HG02970 (cell line): ENCODE results near the gene ITSN1.
A peak's percentile ranks its signal among the peaks of the same experiment; 100 is the strongest.
"Not testable (repeated sequence)": the region's sequence is repeated elsewhere in the genome, so short reads cannot be mapped to it uniquely, and the experiment has no call there.

ENCODE experiments used
- ATAC-seq: cut with Tn5 transposase; IDR thresholded peaks from one replicate; pipeline ENCODE4 v1.9.1; 2021; ENCODE audit warnings: mild to moderate bottlenecking, moderate library complexity, moderate number of reproducible peaks; ENCODE audit not compliant: unreplicated experiment, low FRiP score

Gene ITSN1

DNA sequence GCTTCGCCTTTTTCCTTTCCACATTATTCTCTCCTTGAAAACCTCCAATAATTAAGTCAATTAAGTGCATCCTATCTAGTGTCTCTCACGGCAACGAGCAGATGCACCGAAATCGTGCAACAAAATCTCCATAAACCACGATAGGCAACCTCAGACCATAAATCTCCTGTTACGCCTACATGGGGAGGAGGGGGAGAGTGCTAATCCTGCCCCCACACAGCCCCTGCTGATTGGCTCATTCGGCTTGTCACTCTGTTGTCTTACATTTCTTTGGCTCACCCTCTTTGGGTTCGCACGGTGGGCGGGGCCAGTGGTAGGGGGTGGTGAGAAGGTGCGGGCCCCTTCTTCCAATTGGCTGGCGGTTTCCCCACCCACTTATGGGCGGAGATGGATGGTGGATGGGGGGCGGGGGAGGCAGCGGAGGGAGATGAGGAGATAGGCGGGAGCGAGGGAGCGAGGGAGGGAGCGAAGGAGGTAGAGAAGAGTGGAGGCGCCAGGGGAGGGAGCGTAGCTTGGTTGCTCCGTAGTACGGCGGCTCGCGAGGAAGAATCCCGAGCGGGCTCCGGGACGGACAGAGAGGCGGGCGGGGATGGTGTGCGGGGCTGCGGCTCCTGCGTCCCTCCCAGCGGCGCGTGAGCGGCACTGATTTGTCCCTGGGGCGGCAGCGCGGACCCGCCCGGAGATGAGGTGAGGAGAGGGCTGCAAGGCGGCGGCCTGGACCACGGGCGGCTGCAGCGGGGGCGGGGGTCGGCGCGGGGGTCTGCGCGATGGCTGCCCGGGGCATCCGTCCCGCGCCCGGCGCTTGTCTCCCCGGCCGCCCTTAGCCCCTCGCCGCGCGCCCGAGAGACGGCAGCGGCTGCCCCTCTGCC lies at the start of gene ITSN1:
ITSN1 (plus strand) TSS at position 475 of the 869 bp plus-strand sequence. CDS start 76,328 bp downstream, outside the sequence.
- ATAC-seq = peak; percentile 75

DNA sequence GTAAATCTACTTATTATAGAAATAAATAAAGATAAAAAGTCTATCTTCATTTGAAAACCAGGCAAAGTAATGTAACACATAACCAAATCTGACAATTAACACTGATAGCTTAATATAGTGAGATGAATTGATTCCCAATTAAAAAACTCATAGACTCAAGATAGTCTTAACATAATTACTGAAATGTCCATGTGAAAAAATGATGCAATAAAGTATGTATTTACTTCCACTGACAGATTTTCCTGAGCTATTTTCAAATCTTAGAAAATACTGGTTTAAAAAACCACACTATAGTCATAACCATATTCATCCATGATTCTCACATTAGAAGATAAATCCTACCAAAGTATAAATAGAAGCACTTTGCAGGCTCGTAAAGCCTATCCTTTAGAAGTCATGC lies 44.2 kb upstream of the ITSN1 start:
- no peak for ATAC-seq

DNA sequence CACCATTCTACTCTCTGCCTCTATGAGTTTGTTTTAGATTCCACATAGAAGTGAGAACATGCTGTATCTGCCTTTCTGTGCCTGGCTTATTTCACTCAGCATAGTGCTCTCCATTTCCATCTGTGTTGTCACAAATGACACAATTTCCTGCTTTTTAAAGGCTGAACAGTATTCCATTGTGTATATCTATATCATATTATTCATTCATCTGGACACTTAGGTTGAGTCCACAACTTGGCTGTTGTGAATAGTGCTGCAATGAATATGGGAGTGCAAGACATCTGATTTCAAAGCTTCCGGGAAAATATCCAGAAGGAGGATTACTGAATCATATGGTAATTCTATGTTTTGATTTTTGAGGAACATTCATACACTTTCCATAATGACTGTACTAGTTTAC lies 33.7 kb upstream of the ITSN1 start:
- no peak for ATAC-seq

- ATAC-seq = no peak
Observed at GRCh38 chr21:33611006-33611744, 31.1 kb upstream of the ITSN1 start.

GRCh38 chr21:33617565-33617964 lies 24.7 kb upstream of the ITSN1 start:
- not testable (repeated sequence) for ATAC-seq

DNA sequence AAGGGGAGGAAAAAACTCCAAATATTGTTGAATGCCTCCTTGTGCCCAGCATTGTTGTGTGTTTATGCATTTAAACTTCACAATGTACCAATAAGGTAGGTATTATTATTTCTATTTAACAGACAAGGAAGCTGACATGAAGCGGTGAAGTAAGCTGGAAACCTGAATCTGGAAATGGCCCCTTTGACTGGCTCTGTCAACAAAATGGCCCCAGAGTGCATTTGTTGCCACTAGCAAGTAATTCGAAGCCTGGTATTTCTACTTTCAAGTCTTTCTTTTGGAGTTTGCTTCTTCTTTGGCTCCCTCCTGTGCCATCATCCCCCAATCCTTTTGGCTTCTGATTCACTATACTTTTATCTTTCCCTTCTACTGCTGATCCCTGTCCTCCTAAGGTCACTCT lies 23.9 kb upstream of the ITSN1 start:
- no peak for ATAC-seq

DNA sequence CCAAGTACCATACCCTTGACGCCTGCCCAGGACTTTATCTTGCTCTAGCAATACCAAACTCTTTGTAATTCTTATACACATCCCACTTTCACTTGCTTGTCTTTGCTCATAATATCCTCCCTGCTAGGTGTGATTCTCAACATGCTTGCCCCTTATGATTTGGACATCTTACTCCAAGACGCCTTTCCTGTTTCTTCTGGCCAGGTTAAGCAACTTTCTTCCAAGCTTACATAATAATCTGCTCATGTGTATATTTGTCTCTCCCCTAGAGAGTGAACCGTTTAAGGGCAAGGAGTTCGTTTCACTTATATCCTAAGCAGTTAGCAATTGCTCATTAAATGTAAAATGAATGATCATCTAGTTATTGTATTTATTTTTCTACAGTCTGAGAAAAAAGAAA lies 22.6 kb upstream of the ITSN1 start:
- no peak for ATAC-seq

DNA sequence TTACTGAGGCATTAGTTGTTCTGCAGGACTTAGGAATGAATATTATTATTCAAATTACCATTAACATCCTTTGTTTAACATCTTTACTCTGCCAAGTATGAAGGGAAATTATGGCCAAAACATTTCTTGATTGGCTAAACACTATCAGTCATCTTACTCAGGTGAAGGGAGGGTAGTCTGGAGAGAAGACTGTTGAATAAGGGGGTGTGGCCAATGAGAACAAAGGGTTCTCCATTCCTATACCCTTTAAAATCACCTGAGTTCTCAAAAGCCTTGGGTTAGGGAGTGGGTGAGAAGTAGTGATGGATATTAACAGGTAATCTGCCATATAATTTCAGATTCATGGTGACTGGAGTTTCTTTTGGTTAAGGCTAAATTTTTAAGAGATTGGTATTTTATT lies 20.0 kb upstream of the ITSN1 start:
- no peak for ATAC-seq

- not testable (repeated sequence) for ATAC-seq
Observed at GRCh38 chr21:33626151-33626550, 16.1 kb upstream of the ITSN1 start.

DNA sequence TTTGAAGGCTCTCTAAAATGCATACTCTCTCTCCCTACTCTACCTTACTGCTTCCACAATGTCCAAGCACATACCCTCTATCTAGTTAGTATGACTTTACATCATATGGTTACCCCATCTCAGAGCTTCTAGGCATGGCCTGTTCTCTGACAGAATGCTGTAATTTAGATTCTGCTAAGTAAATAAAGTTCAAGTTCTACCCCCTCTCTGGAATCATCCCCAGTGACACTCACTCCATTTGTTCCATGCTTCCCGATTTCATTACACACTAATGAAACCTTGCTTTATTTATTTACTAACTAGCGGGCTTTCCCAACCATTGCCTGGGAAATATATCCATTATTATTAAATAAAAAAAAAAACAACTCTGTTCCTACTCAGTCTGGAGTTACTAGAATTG lies 8.0 kb upstream of the ITSN1 start:
- no peak for ATAC-seq

DNA sequence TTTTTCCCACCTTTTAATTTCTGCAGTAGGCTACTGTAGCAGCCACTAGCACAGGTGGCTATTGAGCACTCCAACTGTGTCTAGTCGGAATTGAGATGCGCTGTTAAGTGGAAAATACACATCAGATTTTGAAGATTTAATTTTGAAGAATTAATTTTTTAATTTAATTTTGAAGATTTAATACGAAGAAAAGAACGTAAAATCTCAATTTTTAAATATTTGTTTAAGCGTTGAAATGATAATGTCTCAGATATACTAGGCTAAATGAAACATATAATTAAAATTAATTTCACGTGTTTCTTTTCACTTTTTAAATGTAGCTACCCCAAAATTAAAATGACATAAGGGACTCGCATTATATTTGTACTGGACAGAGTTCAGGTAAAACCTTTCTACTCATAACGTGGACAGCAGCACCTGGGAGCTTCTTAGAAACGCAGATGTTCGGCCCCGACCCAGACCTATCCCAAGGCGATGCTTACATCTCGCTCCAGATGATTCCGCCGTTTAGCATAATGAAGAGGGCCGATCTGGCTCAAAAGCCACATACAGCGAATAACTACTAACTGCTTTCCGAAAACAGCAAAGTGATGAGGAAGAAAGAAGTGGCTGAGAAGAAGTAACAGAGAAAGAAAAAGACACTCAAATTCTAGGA lies 1.5 kb upstream of the ITSN1 start:
- no peak for ATAC-seq

- ATAC-seq = peak; percentile 87
Observed at GRCh38 chr21:33641352-33642026, 812 bp upstream of the ITSN1 start, which contains the start of gene CRYZL1. Gene CRYZL1 (minus strand): TSS chr21:33641741. CDS start chr21:33631551, 10,190 bp downstream.

GRCh38 chr21:33642896-33643657 lies 776 bp downstream of the ITSN1 start:
- no peak for ATAC-seq

DNA sequence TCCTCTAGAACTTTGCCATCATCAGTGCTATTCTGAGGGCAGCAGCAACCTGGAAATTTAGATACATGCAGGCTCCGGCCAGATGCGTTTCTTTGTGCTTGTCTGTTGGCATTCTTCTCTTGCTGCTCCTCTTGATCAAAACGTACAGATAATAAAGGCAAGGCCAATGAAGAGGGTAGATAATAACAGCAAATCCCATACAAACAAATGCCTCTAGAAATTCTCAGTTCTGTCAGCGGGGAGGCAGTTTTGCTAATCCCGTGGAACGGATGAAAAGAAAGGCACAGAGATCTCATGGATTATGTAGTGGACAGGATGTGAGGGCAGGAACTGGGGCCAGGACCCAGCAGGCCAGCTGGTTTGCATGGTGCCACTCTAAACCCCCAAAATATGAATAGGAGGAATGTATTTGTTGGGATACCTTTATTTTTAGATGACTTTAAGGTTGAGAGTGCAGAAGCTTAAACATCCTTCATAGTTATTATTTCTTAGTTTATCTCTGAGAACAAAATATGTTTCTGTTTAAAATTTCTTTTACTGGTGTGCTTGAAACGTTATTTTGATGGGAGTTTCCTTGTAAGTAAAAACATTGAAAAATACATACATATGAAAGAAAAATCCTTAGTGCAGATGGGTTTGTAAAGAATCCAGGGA lies 1.5 kb downstream of the ITSN1 start:
- no peak for ATAC-seq

GRCh38 chr21:33644383-33645074 lies 2.2 kb downstream of the ITSN1 start:
- no peak for ATAC-seq

DNA sequence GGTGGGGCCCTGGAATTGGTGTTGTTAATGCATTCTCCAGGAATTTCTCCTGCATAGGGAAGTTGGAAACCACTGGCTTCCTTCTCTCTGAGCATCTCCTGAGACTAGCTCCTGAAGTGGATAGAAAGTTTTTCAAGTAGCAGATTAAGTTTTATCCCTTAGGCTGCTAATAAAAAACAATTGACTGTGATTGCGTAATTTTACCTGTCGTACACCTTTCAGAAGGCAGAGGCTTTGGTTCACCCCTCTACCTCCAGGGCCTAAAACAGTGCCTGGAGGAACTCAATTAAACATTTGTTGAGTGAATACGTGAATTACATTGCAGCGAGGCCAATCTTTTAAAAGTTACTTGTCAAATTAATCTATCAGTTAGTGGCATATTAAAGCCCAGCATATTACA lies 3.4 kb downstream of the ITSN1 start:
- ATAC-seq = no peak

- no peak for ATAC-seq
Observed at GRCh38 chr21:33647587-33647986, 5.3 kb downstream of the ITSN1 start.

- no peak for ATAC-seq
Observed at GRCh38 chr21:33648555-33648954, 6.3 kb downstream of the ITSN1 start.

DNA sequence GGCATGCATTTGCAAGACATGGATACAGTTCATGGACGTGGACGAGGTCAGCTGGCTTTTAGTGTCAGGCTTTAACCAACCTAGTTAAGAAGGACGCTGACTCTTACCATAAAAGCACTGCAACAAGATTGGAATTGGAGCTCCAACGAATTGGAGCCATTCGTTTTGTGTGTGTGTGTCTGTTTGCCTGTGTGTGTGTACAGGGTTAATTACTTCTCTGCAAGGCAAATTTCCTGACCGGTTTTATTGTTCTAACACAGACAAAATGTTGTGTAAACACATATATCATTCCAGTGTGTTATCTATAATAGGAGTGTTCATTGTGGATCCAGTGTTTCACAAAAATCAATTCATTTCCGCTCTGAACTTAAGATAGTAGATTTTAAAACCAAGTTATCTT lies 7.9 kb downstream of the ITSN1 start:
- no peak for ATAC-seq
